HFF-Myc (cell line): Measurements from ENCODE around the gene ADAMTS12.

ENCODE experiments used
- DNase-seq: peaks from one replicate; pipeline ENCODE4 v3.0.0-alpha.2; 2011; ENCODE audit warnings: low read depth; ENCODE audit errors: extremely low read depth
- H3K4me3 ChIP-seq: replicated peaks from 2 replicates; pipeline ENCODE4 v1.5.1; 2011; ENCODE audit warnings: low read depth, mild to moderate bottlenecking, control low read depth, low read length
- TF ChIP-seq, protein P1 (sequence below): IDR thresholded peaks from 2 replicates; pipeline ENCODE4 v1.5.1; 2012; ENCODE audit warnings: mild to moderate bottlenecking, low read depth, low read length, control low read depth; ENCODE audit errors: missing control alignments

Gene ADAMTS12

GRCh38 chr5:33817301-33817700 lies 74.5 kb downstream of the ADAMTS12 start:
- TF ChIP-seq, protein P1, sequence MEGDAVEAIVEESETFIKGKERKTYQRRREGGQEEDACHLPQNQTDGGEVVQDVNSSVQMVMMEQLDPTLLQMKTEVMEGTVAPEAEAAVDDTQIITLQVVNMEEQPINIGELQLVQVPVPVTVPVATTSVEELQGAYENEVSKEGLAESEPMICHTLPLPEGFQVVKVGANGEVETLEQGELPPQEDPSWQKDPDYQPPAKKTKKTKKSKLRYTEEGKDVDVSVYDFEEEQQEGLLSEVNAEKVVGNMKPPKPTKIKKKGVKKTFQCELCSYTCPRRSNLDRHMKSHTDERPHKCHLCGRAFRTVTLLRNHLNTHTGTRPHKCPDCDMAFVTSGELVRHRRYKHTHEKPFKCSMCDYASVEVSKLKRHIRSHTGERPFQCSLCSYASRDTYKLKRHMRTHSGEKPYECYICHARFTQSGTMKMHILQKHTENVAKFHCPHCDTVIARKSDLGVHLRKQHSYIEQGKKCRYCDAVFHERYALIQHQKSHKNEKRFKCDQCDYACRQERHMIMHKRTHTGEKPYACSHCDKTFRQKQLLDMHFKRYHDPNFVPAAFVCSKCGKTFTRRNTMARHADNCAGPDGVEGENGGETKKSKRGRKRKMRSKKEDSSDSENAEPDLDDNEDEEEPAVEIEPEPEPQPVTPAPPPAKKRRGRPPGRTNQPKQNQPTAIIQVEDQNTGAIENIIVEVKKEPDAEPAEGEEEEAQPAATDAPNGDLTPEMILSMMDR, result no peak
- DNase-seq, result no peak
- H3K4me3 ChIP-seq, result no peak overlapping the region

- TF ChIP-seq, protein P1, result no peak
- no peak overlapping the region for H3K4me3 ChIP-seq
- DNase-seq, result no peak
These were observed 75.0 kb downstream of the ADAMTS12 start for GRCh38 chr5:33816791-33817190.

DNA sequence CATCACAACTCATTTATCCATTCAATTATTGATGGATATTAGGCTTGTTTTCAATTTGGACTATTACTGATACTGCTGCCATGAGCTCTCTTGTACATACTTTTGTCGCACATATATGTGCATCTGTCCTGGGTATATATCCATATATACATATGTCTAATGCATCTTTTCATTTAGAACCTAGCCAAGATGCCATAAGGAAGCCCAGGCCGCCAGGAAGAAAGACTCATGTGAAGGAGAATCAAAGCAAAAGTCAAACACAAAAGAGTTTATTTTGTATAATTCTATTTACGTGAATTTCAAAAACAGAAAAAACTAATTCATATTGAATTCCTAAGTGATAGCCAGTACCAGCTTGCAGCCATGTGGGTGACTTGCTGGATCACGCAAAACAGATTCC lies 79.0 kb downstream of the ADAMTS12 start:
- TF ChIP-seq, protein P1, result no peak
- H3K4me3 ChIP-seq, result no peak overlapping the region
- no peak for DNase-seq

- TF ChIP-seq, protein P1, result no peak
- no peak overlapping the region for H3K4me3 ChIP-seq
- no peak for DNase-seq
These were observed 81.2 kb downstream of the ADAMTS12 start for GRCh38 chr5:33810491-33811120.

DNA sequence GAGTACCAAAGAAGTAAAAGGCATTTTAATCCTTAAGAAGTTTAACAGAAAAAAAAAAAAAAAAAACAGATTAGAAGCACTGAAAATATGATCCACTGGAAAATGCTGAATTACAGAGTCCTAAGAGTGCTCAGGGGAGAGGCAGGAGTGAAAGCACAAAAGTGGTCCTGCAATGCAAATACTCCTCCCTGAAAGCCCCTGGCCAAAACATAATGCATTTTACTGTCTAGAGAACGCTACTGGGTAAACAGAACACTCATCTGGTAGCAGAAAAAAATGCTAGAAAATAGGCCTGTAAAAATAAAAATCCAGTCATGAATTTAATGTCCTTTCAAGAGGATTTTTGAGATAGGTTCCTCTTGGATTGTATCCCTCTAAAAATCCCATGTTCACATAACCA lies 81.9 kb downstream of the ADAMTS12 start:
- TF ChIP-seq, protein P1, result no peak
- no peak overlapping the region for H3K4me3 ChIP-seq
- no peak for DNase-seq

DNA sequence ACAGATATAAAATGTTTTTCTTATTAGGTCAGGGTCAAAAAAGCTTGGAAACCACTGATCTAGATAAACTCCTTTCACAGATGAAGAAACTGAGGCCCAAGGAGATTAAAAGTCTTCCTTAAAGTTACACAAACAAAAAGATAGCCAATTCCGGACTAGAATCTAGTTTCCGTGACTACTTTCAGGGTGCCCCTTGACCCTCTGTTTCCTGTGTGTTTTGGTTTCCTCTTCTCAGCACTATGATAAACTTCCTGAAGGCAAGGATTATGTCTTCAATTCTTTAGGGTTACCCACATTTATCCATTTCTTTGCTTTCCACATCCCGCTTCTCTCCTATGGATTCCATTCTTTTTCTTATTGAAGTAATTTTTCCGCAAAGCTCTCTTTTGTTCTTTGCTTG lies 83.1 kb downstream of the ADAMTS12 start:
- TF ChIP-seq, protein P1, result no peak

DNA sequence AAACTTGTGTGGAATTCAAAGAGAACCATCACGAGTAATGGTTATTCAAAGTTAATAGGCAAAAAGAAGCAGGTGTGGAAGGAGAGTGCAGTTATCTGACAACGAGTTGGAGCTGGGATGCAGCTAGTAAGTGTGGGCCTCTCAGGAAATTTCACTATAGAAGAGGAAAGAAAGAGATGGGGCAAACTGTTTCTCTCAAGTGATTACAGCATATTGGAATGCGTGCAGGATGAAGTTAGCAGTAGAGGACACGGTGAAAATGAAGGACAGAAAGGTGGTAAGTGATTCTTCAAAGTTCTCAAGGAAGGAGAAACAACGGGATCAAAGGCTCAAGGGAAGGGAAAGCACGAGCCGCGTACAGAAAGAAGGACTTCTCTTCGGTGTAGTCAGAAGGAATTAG lies 84.0 kb downstream of the ADAMTS12 start:
- TF ChIP-seq, protein P1, result no peak
- no peak for DNase-seq
- no peak overlapping the region for H3K4me3 ChIP-seq

More for the DNA sequence above, 83.1 kb downstream of the ADAMTS12 start:
- DNase-seq, result no peak
- no peak overlapping the region for H3K4me3 ChIP-seq
